HEK293 (cell line): ENCODE results near the gene SIGLEC5.

Source experiments
- CTCF ChIA-PET: fragments of 350-600 bp; formaldehyde crosslinking; extraction: SDS; loops from one replicate; lab custom pipeline; 2021; ENCODE audit warnings: antibody characterized with exemption; lab: Yijun Ruan, JAX
- POLR2A ChIA-PET: fragments of 300-600 bp; formaldehyde crosslinking; extraction: SDS; loops from one replicate; lab custom pipeline; 2020; ENCODE audit warnings: antibody characterized with exemption, inconsistent platforms; lab: Yijun Ruan, JAX
- H3K27ac ChIP-seq: fragments of 200-500 bp; sonication (Bioruptor generic); 2 replicates; pipeline ENCODE4 v1.5.1; 2014; ENCODE audit warnings: low read depth, low read length, control low read depth, inconsistent platforms; ENCODE audit errors: extremely low read depth
- H3K36me3 ChIP-seq, 2 experiments: fragments of 200-500 bp in 1 of 2; sonication (Bioruptor generic) in 1 of 2; 1 replicate in 1 of 2; 2 replicates in 1 of 2; pipeline ENCODE4 v1.5.1; 2014 to 2017; ENCODE audit warnings: inconsistent platforms in 2 of 2, low read length in 2 of 2; ENCODE audit not compliant: control insufficient read depth in 2 of 2, insufficient read depth in 1 of 2
- H3K4me1 ChIP-seq: fragments of 200-500 bp; sonication (Bioruptor generic); 2 replicates; pipeline ENCODE4 v1.5.1; 2014; ENCODE audit warnings: mild to moderate bottlenecking, low read length, inconsistent platforms; ENCODE audit not compliant: control insufficient read depth, insufficient read depth
- H3K4me3 ChIP-seq: 2 replicates; pipeline ENCODE4 v1.5.1; 2011; ENCODE audit warnings: low read depth, mild to moderate bottlenecking, control low read depth, low read length, moderate library complexity
- H3K9me3 ChIP-seq: fragments of 200-500 bp; sonication (Bioruptor generic); 2 replicates; pipeline ENCODE4 v1.5.1; 2014; ENCODE audit warnings: low read depth, low read length, inconsistent platforms; ENCODE audit not compliant: control insufficient read depth, insufficient read depth
- GLI2 ChIP-seq: fragments of 450-650 bp; formaldehyde crosslinking; IDR thresholded peaks from 2 replicates; pipeline ENCODE4; 2017; ENCODE audit warnings: missing biosample characterization, missing genetic modification characterization, low read depth, borderline replicate concordance
- KLF9 ChIP-seq: fragments of 450-650 bp; formaldehyde crosslinking; IDR thresholded peaks from 2 replicates; pipeline ENCODE4 v1.5.1; 2016; ENCODE audit warnings: missing biosample characterization, missing genetic modification characterization, low read depth
- PRDM2 ChIP-seq: fragments of 450-650 bp; formaldehyde crosslinking; IDR thresholded peaks from 2 replicates; pipeline ENCODE4 v1.5.1; 2016; ENCODE audit warnings: missing biosample characterization, missing genetic modification characterization, borderline replicate concordance
- RBAK ChIP-seq: fragments of 450-650 bp; formaldehyde crosslinking; IDR thresholded peaks from 2 replicates; pipeline ENCODE4 v1.5.1; 2016; ENCODE audit warnings: missing biosample characterization, missing genetic modification characterization
- SCRT1 ChIP-seq: fragments of 450-650 bp; formaldehyde crosslinking; IDR thresholded peaks from 2 replicates; pipeline ENCODE4 v1.5.1; 2016; ENCODE audit warnings: missing biosample characterization, missing genetic modification characterization, borderline replicate concordance
- ZFP3 ChIP-seq: fragments of 450-650 bp; formaldehyde crosslinking; IDR thresholded peaks from 2 replicates; pipeline ENCODE4 v1.5.1; 2016; ENCODE audit warnings: low read depth, missing biosample characterization, missing genetic modification characterization
- ZNF19 ChIP-seq: fragments of 450-650 bp; formaldehyde crosslinking; IDR thresholded peaks from 2 replicates; pipeline ENCODE4; 2016; ENCODE audit warnings: missing biosample characterization, missing genetic modification characterization, low read depth
- ZNF223 ChIP-seq: fragments of 450-650 bp; formaldehyde crosslinking; IDR thresholded peaks from 2 replicates; pipeline ENCODE4 v1.5.1; 2016; ENCODE audit warnings: missing biosample characterization, missing genetic modification characterization
- ZNF292 ChIP-seq: fragments of 450-650 bp; formaldehyde crosslinking; IDR thresholded peaks from 2 replicates; pipeline ENCODE4 v1.5.1; 2016; ENCODE audit warnings: low read depth, missing biosample characterization, missing genetic modification characterization, borderline replicate concordance
- ZNF350 ChIP-seq: fragments of 450-650 bp; formaldehyde crosslinking; IDR thresholded peaks from 2 replicates; pipeline ENCODE4 v1.5.0; 2017; ENCODE audit warnings: missing biosample characterization, mild to moderate bottlenecking, missing genetic modification characterization
- ZNF549 ChIP-seq: fragments of 450-650 bp; IDR thresholded peaks from 2 replicates; pipeline ENCODE4 v1.5.1; 2018; ENCODE audit warnings: missing biosample characterization, missing genetic modification characterization, mild to moderate bottlenecking, inconsistent platforms, moderate library complexity
- ZNF561 ChIP-seq: fragments of 450-650 bp; IDR thresholded peaks from 2 replicates; pipeline ENCODE4 v1.5.1; 2018; ENCODE audit warnings: missing biosample characterization, missing genetic modification characterization, borderline replicate concordance
- ZNF701 ChIP-seq: fragments of 450-650 bp; formaldehyde crosslinking; IDR thresholded peaks from 2 replicates; pipeline ENCODE4 v1.5.1; 2016; ENCODE audit warnings: missing biosample characterization, missing genetic modification characterization
- ZNF837 ChIP-seq: fragments of 450-650 bp; formaldehyde crosslinking; IDR thresholded peaks from 2 replicates; pipeline ENCODE4 v1.5.1; 2016; ENCODE audit warnings: missing biosample characterization, missing genetic modification characterization
- TF ChIP-seq, protein P1 (sequence below): fragments of 450-650 bp; formaldehyde crosslinking; IDR thresholded peaks from 2 replicates; pipeline ENCODE4 v1.5.1; 2017; ENCODE audit warnings: missing biosample characterization, missing genetic modification characterization
- TF ChIP-seq, protein P2 (sequence below): fragments of 450-650 bp; formaldehyde crosslinking; IDR thresholded peaks from 2 replicates; pipeline ENCODE4 v1.5.1; 2016; ENCODE audit warnings: missing biosample characterization, missing genetic modification characterization
- TF ChIP-seq, protein P3 (sequence below): fragments of 450-650 bp; IDR thresholded peaks from 2 replicates; pipeline ENCODE4 v1.5.1; 2018; ENCODE audit warnings: missing biosample characterization, mild to moderate bottlenecking, missing genetic modification characterization
- TF ChIP-seq, protein P4 (sequence below): fragments of 450-650 bp; formaldehyde crosslinking; conservative IDR thresholded peaks from 2 replicates; pipeline ENCODE4 v1.5.1; 2016; ENCODE audit warnings: low read depth, missing biosample characterization, missing genetic modification characterization
- TF ChIP-seq, protein P5 (sequence below): fragments of 450-650 bp; formaldehyde crosslinking; IDR thresholded peaks from 2 replicates; pipeline ENCODE4 v1.5.1; 2016; ENCODE audit warnings: missing biosample characterization, missing genetic modification characterization

Gene SIGLEC5

GRCh38 chr19:51572908-51573307, 57.3 kb downstream of the SIGLEC5 start (continued):
- no peak for TF ChIP-seq PRDM2 (tag by site-specific recombination)
- no peak for TF ChIP-seq ZNF292
- TF ChIP-seq ZNF701 (tag by site-specific recombination): no peak
- TF ChIP-seq GLI2 (tag by site-specific recombination): no peak
- TF ChIP-seq ZFP3 (tag by site-specific recombination): no peak

GRCh38 chr19:51572410-51572809, 57.8 kb downstream of the SIGLEC5 start:
- CTCF ChIA-PET: interaction anchor here (0.6 to 1.1 kb wide), 2 partner anchors 14 to 89 kb away, joined by 3 to 5 read pairs; no protein-coding TSS in a partner anchor
- no peaks in the 10 kb centered on the region for H3K4me1 ChIP-seq
- peaks cover 12 to 34% of the 10 kb centered on the region in 2 experiments for H3K36me3 ChIP-seq
- POLR2A ChIA-PET: no interaction called here
- no peaks in the 10 kb centered on the region for H3K9me3 ChIP-seq
- no peak overlapping the region for H3K27ac ChIP-seq
- H3K4me3 ChIP-seq: peak overlapping the region; percentile 92; the same call in 1 of the 2 replicates
- TF ChIP-seq, protein P1, sequence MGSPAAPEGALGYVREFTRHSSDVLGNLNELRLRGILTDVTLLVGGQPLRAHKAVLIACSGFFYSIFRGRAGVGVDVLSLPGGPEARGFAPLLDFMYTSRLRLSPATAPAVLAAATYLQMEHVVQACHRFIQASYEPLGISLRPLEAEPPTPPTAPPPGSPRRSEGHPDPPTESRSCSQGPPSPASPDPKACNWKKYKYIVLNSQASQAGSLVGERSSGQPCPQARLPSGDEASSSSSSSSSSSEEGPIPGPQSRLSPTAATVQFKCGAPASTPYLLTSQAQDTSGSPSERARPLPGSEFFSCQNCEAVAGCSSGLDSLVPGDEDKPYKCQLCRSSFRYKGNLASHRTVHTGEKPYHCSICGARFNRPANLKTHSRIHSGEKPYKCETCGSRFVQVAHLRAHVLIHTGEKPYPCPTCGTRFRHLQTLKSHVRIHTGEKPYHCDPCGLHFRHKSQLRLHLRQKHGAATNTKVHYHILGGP: no peak
- TF ChIP-seq ZNF561 (tag by site-specific recombination) (no peak), RBAK (tag by site-specific recombination) (no peak), GLI2 (tag by site-specific recombination) (no peak), ZNF549 (tag by site-specific recombination) (no peak), ZFP3 (tag by site-specific recombination) (no peak), ZNF223 (tag by site-specific recombination) (no peak), KLF9 (tag by site-specific recombination) (no peak), ZNF19 (tag by site-specific recombination) (no peak), ZNF837 (no peak), SCRT1 (tag by site-specific recombination) (no peak), ZNF350 (tag by site-specific recombination) (no peak)
- TF ChIP-seq, protein P2, sequence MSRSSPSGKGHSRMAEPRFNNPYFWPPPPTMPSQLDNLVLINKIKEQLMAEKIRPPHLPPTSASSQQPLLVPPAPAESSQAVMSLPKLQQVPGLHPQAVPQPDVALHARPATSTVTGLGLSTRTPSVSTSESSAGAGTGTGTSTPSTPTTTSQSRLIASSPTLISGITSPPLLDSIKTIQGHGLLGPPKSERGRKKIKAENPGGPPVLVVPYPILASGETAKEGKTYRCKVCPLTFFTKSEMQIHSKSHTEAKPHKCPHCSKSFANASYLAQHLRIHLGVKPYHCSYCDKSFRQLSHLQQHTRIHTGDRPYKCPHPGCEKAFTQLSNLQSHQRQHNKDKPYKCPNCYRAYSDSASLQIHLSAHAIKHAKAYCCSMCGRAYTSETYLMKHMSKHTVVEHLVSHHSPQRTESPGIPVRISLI (tag by site-specific recombination): no peak
- TF ChIP-seq, protein P3, sequence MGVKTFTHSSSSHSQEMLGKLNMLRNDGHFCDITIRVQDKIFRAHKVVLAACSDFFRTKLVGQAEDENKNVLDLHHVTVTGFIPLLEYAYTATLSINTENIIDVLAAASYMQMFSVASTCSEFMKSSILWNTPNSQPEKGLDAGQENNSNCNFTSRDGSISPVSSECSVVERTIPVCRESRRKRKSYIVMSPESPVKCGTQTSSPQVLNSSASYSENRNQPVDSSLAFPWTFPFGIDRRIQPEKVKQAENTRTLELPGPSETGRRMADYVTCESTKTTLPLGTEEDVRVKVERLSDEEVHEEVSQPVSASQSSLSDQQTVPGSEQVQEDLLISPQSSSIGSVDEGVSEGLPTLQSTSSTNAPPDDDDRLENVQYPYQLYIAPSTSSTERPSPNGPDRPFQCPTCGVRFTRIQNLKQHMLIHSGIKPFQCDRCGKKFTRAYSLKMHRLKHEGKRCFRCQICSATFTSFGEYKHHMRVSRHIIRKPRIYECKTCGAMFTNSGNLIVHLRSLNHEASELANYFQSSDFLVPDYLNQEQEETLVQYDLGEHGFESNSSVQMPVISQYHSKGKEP (tag by site-specific recombination): no peak
- TF ChIP-seq, protein P4, sequence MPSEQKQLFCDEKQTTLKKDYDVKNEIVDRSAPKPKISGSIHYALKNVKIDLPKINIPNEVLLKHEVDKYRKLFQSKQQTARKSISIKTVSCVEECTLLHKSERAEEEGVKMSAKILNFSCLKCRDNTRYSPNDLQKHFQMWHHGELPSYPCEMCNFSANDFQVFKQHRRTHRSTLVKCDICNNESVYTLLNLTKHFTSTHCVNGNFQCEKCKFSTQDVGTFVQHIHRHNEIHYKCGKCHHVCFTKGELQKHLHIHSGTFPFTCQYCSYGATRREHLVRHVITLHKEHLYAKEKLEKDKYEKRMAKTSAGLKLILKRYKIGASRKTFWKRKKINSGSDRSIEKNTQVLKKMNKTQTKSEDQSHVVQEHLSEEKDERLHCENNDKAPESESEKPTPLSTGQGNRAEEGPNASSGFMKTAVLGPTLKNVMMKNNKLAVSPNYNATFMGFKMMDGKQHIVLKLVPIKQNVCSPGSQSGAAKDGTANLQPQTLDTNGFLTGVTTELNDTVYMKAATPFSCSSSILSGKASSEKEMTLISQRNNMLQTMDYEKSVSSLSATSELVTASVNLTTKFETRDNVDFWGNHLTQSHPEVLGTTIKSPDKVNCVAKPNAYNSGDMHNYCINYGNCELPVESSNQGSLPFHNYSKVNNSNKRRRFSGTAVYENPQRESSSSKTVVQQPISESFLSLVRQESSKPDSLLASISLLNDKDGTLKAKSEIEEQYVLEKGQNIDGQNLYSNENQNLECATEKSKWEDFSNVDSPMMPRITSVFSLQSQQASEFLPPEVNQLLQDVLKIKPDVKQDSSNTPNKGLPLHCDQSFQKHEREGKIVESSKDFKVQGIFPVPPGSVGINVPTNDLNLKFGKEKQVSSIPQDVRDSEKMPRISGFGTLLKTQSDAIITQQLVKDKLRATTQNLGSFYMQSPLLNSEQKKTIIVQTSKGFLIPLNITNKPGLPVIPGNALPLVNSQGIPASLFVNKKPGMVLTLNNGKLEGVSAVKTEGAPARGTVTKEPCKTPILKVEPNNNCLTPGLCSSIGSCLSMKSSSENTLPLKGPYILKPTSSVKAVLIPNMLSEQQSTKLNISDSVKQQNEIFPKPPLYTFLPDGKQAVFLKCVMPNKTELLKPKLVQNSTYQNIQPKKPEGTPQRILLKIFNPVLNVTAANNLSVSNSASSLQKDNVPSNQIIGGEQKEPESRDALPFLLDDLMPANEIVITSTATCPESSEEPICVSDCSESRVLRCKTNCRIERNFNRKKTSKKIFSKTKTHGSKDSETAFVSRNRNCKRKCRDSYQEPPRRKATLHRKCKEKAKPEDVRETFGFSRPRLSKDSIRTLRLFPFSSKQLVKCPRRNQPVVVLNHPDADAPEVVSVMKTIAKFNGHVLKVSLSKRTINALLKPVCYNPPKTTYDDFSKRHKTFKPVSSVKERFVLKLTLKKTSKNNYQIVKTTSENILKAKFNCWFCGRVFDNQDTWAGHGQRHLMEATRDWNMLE (tag by site-specific recombination): no peak
- TF ChIP-seq, protein P5, sequence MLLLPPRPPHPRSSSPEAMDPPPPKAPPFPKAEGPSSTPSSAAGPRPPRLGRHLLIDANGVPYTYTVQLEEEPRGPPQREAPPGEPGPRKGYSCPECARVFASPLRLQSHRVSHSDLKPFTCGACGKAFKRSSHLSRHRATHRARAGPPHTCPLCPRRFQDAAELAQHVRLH (tag by site-specific recombination): no peak
